Muscle layer of colon (tissue), 2 donors: Measurements from ENCODE around the gene DPYD.

ENCODE experiments used
- H3K27ac ChIP-seq: one replicate; pipeline ENCODE4 v1.7.0; 2013; ENCODE audit warnings: low read depth, mild to moderate bottlenecking, low read length, moderate library complexity
- H3K27me3 ChIP-seq, 2 donors: one replicate each; pipeline ENCODE4 v1.7.0; 2013; ENCODE audit warnings: low read length in 2 of 2, mild to moderate bottlenecking in 2 of 2; ENCODE audit not compliant: insufficient read depth in 2 of 2, control insufficient read depth in 1 of 2
- H3K36me3 ChIP-seq: one replicate; pipeline ENCODE4 v1.7.0; 2013; ENCODE audit warnings: mild to moderate bottlenecking, low read length; ENCODE audit not compliant: insufficient read depth
- H3K4me1 ChIP-seq: one replicate; pipeline ENCODE4 v1.7.0; 2013; ENCODE audit warnings: mild to moderate bottlenecking, low read length; ENCODE audit not compliant: insufficient read depth
- H3K4me3 ChIP-seq, 2 donors: one replicate each; pipeline ENCODE4 v1.7.0; 2013; ENCODE audit warnings: low read length in 2 of 2, low read depth in 1 of 2, mild to moderate bottlenecking in 1 of 2, moderate library complexity in 1 of 2
- H3K9ac ChIP-seq: one replicate; pipeline ENCODE4 v1.7.0; 2013; ENCODE audit warnings: low read length
- H3K9me3 ChIP-seq: one replicate; pipeline ENCODE4 v1.7.0; 2013; ENCODE audit warnings: mild to moderate bottlenecking, low read length
- donor health status: abdominal sarcoma.
- donor health status: Adenocarcinoma of cecum.

The DPYD gene

DNA sequence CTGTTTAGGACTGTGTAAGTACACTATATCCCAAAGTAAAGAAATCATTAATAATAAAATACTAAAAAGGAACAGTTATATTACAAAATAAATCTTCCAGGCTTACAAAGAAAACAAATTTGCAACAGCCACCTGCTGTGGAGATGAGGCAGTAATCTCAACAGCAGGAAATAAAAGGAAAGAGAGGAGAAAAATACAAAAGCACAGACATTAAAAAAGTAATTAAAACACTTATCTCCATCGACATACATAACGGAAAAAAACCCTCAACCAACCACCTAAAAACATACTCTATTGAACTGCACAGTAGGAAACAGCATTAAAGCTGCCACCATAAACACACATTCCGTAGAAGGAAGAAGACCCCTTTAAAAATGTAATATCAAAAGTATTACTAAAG, 317.6 kb downstream of the DPYD start:
- Histone ChIP-seq H3K27me3 (no peaks in the 10 kb centered on the region), H3K4me1 (no peaks in the 10 kb centered on the region), H3K9ac (no peak overlapping the region), H3K4me3 (no peak overlapping the region), H3K9me3 (no peaks in the 10 kb centered on the region), H3K36me3 (no peaks in the 10 kb centered on the region), H3K27ac (no peak overlapping the region)

DNA sequence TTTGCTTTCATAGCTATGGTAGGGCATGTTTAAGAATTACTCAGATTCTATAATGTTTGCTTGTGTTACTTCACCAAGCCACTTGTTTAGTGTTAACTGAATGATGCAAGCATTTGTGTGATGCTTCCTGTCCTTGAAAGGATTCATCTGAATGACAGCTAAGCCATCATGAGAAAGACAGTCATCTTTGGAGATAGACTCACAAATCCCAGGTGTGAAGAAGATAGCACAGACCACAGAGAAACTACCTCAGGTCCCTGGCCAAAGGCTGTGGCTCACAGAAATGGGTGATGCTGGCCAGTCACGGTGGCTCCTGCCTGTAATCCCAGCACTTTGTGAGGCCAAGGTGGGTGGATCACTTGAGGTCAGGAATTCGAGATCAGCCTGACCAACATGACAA, 321.4 kb downstream of the DPYD start:
- no peak overlapping the region for H3K9ac ChIP-seq
- H3K4me3 ChIP-seq, result no peak overlapping the region
- H3K9me3 ChIP-seq, result no peaks in the 10 kb centered on the region
- H3K4me1 ChIP-seq, result no peaks in the 10 kb centered on the region
- H3K36me3 ChIP-seq, result no peaks in the 10 kb centered on the region
- no peaks in the 10 kb centered on the region for H3K27me3 ChIP-seq
- no peak overlapping the region for H3K27ac ChIP-seq

GRCh38 chr1:97593192-97593591, 327.6 kb downstream of the DPYD start:
- no peak overlapping the region for H3K9ac ChIP-seq
- H3K9me3 ChIP-seq, result no peaks in the 10 kb centered on the region
- no peaks in the 10 kb centered on the region for H3K36me3 ChIP-seq
- no peak overlapping the region for H3K27ac ChIP-seq
- H3K4me1 ChIP-seq, result no peaks in the 10 kb centered on the region
- H3K27me3 ChIP-seq, result no peaks in the 10 kb centered on the region
- no peak overlapping the region for H3K4me3 ChIP-seq

- Histone ChIP-seq H3K27me3 (no peaks in the 10 kb centered on the region), H3K9ac (no peak overlapping the region), H3K27ac (no peak overlapping the region), H3K4me3 (no peak overlapping the region), H3K4me1 (no peaks in the 10 kb centered on the region), H3K36me3 (no peaks in the 10 kb centered on the region), H3K9me3 (no peaks in the 10 kb centered on the region)
These were observed 332.1 kb downstream of the DPYD start for GRCh38 chr1:97588772-97589171.

DNA sequence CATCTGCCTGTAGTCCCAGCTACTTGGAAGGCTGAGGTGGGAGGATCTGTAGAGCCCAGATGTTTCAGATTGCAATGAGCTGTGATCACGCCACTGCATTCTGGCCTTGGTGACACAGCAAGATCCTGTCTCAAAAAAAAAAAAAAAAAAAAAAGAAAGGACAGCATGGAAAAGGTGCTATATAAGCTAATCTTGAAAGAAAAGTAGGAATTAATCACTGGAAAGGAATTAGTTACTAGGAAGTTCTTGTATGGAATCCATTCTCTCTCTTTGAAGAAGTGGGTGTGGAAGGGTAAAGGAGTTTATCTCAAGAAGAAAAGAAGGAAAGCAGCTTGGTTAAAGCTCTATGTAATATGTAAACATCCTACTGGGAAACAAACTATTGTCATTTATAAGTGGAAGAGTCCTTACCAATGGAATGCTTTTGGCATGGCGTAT, 339.2 kb downstream of the DPYD start:
- Histone ChIP-seq H3K4me3 (no peak overlapping the region), H3K4me1 (no peaks in the 10 kb centered on the region), H3K9me3 (no peaks in the 10 kb centered on the region), H3K36me3 (no peaks in the 10 kb centered on the region), H3K27me3 (no peaks in the 10 kb centered on the region), H3K27ac (no peak overlapping the region), H3K9ac (no peak overlapping the region)

DNA sequence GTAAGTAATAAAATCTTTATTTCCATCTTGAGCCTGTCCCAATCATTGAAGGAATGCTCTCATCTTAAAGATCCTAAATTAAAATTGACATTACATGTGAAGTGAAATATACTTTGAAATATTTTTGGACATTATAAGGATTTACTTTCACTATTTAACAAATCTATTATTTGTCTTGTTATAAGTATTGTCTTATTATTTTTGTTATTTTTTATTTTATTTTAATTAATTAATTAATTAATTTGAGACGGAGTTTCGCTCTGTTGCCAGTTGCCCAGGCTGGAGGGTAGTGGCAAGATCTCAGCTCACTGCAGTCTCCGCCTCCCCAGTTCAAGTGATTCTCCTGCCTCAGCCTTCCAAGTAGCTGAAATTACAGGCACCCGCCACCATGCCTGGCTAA, 343.2 kb downstream of the DPYD start:
- Histone ChIP-seq H3K9me3 (no peaks in the 10 kb centered on the region), H3K4me3 (no peak overlapping the region), H3K36me3 (no peaks in the 10 kb centered on the region), H3K27ac (no peak overlapping the region), H3K9ac (no peak overlapping the region), H3K27me3 (no peaks in the 10 kb centered on the region), H3K4me1 (no peaks in the 10 kb centered on the region)

DNA sequence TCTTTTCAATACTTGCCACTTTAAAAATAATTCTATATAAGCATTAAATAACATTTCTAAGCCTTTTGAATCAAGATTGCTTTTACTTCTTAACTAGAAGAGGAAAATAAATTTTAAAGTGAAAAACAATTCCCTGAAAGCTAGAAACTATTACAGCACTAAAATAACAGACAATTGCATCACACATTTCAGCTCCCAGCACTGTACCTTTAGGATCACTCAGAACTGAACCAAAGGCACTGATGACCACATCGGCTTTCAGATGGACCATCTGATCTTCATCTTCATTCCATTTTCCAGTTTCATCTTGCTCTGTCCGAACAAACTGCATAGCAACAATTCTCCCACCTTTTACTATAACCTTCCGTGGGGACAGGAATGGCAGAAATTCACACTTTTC, 347.3 kb downstream of the DPYD start:
- H3K36me3 ChIP-seq, result no peaks in the 10 kb centered on the region
- no peak overlapping the region for H3K9ac ChIP-seq
- H3K4me1 ChIP-seq, result no peaks in the 10 kb centered on the region
- H3K27me3 ChIP-seq, result no peaks in the 10 kb centered on the region
- H3K9me3 ChIP-seq, result no peaks in the 10 kb centered on the region
- H3K27ac ChIP-seq, result no peak overlapping the region
- no peak overlapping the region for H3K4me3 ChIP-seq

GRCh38 chr1:97572561-97572960, 348.3 kb downstream of the DPYD start:
- Histone ChIP-seq H3K36me3 (no peaks in the 10 kb centered on the region), H3K27ac (no peak overlapping the region), H3K9ac (no peak overlapping the region), H3K4me3 (no peak overlapping the region), H3K9me3 (no peaks in the 10 kb centered on the region), H3K27me3 (no peaks in the 10 kb centered on the region), H3K4me1 (no peaks in the 10 kb centered on the region)

DNA sequence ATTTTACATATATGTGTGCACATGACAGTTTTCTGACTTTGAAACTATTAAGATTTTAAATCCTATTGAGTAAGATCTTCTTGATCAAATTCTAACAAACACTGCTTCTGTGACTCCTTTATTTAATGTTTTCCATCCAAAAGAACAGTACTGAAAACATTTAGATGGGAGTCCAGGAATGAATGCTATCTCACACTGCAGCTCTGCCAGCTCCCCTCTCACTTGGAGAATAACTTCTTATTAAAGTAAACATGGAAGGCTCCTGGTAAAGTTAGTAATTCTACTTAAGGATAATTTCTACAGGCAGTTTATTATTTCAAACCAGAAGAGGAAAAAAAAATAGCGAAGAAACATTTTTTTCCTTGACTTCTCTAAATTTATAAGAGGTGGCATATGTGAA, 349.1 kb downstream of the DPYD start:
- Histone ChIP-seq H3K9me3 (no peaks in the 10 kb centered on the region), H3K27me3 (no peaks in the 10 kb centered on the region), H3K27ac (no peak overlapping the region), H3K4me1 (no peaks in the 10 kb centered on the region), H3K36me3 (no peaks in the 10 kb centered on the region), H3K4me3 (no peak overlapping the region), H3K9ac (no peak overlapping the region)

DNA sequence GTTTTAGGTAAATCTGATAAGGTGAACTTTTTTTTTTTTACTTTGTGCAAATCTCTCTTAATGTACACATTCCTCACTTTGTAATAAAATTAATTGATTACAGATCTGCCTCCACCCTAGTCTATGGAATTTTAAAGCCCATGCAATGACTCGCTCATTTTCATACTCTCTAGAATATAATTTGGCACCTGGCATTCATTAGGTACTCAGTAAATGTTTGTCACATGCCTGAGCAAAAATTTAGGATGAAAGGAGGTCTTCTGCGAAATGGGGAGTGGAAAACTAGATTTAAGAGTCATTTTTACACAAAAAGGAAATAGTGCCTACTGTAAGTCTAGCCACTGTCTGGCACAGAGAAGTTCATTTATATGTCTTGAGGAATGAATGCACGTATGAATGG, 350.1 kb downstream of the DPYD start:
- Histone ChIP-seq H3K4me1 (no peaks in the 10 kb centered on the region), H3K9me3 (no peaks in the 10 kb centered on the region), H3K27ac (no peak overlapping the region), H3K27me3 (no peaks in the 10 kb centered on the region), H3K4me3 (no peak overlapping the region), H3K9ac (no peak overlapping the region), H3K36me3 (no peaks in the 10 kb centered on the region)

- H3K4me3 ChIP-seq, result no peak overlapping the region
- H3K9ac ChIP-seq, result no peak overlapping the region
These were observed 353.7 kb downstream of the DPYD start for GRCh38 chr1:97567000-97567749.

DNA sequence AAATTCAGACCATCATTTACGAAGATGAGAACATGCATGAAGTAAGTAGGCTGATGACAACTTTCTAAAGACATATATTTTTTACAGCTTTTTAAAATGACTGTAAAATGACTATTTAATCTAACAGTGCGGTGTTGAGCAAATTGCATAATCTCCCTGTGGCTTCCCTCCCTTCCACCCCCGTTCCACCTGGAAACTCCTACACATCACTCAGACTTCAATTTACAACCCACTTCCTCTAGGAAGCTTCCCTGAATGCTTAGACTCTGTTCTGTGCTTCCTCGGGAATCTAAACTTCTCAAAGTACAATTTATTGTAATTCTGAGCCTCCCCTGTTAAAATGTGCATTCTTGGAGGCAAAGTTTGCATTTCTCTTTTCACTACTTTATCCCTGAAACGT, 354.9 kb downstream of the DPYD start:
- Histone ChIP-seq H3K9me3 (no peaks in the 10 kb centered on the region), H3K27me3 (no peaks in the 10 kb centered on the region), H3K4me1 (no peaks in the 10 kb centered on the region), H3K4me3 (no peak overlapping the region), H3K27ac (no peak overlapping the region), H3K36me3 (no peaks in the 10 kb centered on the region), H3K9ac (no peak overlapping the region)

More at GRCh38 chr1:97567000-97567749, 353.7 kb downstream of the DPYD start:
- H3K27ac ChIP-seq, result no peak overlapping the region
- H3K9me3 ChIP-seq, result no peaks in the 10 kb centered on the region
- H3K36me3 ChIP-seq, result no peaks in the 10 kb centered on the region
- H3K27me3 ChIP-seq, result no peaks in the 10 kb centered on the region
- H3K4me1 ChIP-seq, result no peaks in the 10 kb centered on the region
